GM21515 (cell line): ENCODE data around the gene XPNPEP2.
"Not testable (repeated sequence)": the region's sequence is repeated elsewhere in the genome, so short reads cannot be mapped to it uniquely, and the experiment has no call there.

ENCODE experiments used
- ATAC-seq: cut with Tn5 transposase; IDR thresholded peaks from one replicate; pipeline ENCODE4 v1.9.1; 2021; ENCODE audit not compliant: unreplicated experiment

Gene XPNPEP2

DNA sequence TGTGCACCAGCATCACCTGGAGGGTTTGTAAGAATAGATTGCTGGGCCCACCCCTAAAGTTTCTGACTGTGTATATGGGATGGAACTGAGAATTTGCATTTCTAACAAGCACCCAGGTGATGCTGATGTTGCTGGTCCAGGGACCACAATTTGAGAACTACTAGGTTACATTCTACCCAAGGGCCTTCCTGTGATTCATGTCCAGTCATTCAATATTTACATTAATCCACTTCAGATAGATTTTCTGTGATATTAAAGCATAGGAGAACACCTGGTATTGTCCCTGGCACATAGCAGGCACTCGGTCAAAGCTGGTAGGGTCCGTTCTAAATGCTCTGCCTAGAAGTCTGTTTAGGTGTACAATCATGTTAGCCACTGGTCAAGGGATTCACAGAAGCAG lies 19.5 kb upstream of the XPNPEP2 start:
- no peak for ATAC-seq

DNA sequence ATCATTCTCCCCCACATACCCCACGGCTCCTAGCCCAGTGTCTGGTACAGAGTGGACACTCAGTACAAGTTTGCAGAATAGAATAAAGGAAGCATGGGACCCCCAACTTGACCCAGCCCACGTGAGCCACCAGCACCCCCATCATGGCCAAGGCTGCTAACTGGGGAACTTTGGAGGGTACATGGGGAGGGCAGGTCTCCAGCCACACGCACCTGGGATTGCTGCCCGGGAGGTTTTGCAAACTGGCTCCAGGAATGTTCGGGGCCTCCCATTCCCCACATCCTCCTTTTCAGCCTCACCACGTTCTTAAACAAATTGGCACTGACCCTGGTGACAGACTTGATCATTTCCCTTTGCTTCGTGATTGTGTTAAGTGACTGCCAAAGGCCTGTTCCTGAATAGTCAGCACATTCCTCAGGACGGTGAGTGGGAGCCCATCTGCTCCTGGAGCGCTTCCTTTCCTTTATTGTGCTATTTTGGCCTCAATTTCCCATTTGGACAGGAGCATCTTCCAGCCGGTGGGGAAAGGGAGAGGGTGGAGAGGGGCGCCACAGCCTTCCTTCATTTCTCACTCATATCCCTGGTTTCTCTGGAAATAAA lies 18.7 kb upstream of the XPNPEP2 start:
- no peak for ATAC-seq

DNA sequence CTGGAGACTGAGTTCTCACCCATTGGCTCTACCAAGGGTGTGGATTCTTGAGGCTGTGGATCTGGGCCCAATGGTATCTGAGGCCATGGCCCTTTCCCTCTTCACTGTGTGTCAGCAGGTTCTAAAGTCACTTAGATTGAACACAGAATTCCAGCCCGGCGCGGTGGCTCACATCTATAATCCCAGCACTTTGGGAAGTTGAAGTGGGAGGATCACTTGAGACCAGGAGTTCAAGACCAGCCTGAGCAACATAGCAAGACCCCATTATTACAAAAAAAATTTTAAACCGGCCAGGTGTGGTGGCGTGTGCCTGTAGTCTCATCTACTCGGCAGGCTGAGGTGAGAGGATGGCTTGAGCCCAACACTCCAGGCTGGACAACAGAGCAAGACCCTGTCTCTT lies 18.0 kb upstream of the XPNPEP2 start:
- no peak for ATAC-seq

DNA sequence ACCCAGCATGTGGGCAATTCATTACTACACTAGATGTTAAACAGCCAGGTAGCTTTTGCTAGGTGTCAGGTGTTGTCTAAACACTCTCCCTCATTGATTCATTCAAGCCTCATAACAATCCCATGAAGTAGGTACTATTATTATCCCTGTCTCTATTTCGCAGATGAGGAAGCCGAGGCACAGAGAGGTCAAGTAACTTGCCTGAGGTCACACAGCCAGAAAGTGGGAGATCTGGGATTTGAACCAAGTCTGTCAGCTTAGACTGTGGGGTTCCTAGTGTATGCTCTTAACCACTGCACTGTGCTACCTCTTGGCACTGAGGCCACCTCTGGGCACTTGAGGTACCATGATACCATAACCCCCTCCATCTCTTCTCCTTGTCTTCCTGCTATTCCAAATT lies 17.4 kb upstream of the XPNPEP2 start:
- no peak for ATAC-seq

DNA sequence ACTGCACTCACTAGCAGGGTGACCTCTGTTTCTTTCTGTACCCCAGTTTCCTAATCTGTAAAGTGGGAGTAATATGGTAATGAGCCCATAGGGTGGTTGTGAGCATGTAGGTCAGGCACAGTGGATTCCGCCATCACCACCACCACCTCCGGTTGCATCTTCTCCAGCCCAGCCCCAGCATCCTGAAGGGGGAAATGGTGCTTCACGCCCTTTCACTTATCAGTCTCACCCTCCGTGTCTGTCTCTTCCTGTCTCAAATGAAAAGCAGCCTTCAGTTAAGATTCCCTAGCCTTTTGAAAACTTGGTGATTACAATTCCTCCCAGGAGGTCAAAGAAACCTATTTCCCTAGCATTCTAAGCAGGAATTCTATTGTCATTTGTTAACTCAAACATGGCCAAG lies 16.9 kb upstream of the XPNPEP2 start:
- no peak for ATAC-seq

DNA sequence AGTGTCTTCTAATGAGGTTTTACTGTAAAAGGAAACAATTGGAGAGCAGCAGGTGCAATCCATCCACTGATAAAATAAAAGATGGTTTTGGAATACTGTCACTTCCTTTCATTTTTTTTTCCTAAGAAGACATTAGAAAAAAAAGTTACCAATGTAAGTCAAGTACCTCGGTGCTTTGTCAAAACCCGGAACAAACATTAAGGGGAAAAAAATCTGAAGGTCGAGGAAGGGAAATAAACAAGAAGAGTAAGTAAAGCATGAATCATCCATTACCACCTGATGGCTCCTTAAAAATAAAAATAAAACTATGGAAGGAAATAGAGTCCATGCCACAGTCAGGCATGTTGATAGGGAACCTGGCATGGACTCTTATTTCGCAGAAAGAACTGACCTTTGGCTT lies 15.3 kb upstream of the XPNPEP2 start:
- ATAC-seq, result no peak

DNA sequence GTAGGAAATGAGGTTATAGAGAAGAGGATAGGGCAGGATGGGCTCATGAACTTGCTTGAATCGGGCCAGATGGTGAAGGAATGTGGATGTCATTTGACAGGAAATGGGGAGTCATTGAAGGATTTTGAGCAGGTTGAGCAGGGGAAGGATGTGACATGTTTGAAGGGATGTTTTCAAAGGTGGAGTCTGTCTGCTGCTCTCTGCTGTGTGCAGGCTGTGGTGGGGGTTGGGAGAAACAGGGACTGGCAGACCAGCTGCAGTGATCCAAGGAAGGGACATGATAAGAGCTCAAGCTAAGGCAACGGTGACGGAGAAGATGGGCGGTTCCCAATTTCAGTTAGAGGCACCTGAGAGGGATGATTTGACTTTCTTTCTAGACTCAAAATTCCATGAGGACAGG lies 14.0 kb upstream of the XPNPEP2 start:
- ATAC-seq, result no peak

DNA sequence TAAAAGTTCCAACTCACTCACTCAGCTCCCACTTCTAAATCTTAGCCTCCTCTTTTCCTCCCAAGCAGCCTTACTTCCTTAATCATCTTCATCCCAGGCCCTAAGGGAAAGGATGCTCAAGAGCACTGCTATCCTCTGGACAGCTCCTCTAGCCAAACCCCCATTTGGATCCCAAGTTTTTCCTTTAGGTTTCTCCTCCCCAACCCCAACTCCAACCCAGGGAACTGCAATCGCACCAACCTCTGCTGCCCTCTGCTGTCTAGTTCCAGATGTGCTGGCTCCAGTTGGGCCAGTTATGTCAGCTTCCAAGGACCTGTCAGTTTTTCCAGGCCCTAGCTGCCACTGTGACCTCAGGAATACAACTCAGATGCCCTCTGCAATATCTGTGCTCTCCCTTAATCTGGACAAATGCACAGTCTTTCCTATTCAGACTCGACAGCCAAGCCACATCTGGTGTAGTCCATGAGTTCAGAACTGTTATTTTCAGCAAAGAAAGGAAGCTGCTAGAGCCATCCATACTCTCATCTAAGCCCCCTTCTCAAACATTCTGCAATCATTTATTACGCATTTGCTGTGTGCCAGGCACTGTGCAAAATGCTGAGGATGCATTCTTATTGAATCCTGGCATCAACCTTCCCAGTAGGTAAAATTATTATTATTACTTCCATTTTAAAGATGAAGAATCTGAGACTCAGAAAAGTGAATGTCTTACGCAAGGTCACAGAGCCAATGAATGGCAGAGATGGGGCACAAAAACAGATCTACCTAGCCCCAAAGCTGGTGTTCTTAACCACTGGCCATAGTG lies 12.3 kb upstream of the XPNPEP2 start:
- no peak for ATAC-seq

DNA sequence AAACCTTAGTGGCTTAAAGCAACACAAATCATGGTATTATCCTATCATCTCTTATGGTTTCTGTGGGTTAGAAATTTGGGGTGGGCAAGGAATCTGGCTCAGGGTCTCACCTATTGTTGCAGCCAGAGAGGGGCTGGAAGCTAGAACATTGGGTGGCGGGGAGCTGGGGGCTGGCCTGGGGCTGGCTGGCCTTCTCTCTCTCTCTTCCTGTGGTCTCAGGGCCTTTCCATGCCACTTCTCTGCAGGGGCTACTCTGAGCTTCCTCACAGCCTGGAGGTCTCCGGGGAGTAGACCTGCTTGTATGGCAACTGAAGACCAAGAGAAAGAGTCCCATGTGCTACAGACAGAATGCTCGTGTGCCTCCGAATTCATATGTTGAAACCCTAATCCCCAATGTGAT lies 10.7 kb upstream of the XPNPEP2 start:
- ATAC-seq, result no peak

DNA sequence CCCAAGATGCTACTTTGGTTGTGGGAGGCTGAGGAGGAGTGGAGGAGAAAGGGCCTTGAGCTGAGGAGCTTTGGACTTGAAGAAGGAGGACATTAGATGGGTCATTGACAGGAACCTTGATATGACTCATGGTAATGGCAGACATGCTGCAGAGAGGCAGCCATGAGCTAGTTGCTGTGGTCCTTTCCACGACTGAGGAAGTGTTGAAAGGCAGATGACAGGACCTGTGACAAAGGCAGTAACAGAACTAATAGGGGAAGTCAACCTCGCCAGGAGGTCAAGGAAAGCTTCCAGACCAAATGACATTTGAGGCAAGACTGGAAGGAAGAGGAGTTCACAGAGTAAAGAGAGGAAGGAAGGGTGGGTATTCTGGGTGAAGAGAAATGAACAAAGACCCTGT lies 7.6 kb upstream of the XPNPEP2 start:
- no peak for ATAC-seq

DNA sequence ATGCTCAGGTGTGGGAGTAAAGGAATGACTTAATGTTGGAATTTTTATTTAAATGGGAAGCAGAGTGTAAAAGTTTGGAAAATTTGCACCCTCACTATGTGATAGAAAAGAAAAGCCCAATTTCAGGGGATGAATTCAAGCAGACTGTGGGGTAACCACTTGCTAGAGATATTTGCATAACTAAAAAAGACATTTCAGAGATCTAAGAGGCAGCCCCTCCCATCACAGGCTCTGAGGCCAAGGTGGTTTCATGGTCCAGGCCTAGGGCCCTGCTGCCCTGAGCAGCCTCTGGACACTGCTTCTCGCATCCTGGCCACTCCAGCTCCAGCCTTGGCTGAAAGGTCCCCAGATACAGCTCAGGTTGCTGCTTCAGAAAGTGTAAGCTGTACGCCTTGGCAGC lies 5.9 kb upstream of the XPNPEP2 start:
- no peak for ATAC-seq

DNA sequence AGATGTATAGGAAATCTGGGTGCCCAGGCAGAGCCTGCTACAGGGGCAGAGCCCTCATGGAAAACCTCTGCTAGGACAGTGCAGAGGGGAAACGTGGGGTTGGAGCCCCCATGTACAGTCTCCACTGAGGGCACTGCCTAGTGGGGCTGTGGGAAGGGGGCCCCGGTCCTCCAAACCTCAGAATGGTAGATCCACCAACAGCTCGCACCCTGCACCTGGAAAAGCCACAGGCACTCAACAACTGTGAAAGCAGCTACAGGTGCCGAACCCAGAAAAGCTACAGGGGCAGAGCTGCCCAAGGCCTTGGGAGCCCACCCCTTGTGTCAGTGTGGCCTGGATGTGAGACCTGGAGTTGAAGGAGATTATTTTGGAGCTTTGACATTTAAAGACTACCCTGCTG lies 5.4 kb upstream of the XPNPEP2 start:
- no peak for ATAC-seq

DNA sequence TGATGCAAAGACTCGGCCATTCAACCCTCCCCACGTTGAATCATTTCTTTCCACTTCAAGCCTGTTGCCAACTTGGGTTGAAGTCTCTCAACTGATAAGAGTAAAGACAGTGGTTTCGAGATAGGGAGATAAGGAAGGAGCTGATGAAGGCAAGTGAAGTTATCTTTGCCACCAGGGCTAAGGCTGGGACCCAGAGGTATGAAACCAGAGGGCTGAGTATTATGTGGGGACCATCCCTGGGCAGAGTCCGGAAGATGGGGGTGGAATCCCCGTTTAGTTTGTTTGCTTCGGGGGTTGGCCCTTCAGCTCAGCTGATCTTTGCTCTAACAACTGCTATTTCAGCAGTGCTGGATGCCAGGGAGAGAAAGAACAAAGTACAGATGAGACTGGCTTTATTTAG lies 2.3 kb upstream of the XPNPEP2 start:
- no peak for ATAC-seq

DNA sequence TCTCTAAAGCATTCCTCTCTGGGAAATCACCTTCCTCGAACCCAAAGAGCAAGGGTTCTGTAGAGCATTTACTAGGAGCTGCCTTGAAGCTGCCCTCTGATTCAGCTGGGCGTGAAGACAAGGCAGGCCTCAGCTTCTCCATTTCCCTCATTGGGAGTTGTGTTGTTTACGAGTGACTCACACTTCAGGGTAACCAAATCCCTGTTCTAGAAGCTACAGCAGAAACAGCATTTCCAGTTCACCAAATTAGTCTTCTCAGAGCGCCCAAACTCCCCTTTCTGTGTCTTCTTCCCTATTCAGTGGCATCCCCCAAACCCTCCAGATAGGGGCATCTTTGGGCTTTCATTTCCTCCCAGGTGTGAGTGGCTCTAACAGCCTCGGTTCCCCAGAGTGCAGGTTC lies 863 bp upstream of the XPNPEP2 start:
- ATAC-seq, result no peak

DNA sequence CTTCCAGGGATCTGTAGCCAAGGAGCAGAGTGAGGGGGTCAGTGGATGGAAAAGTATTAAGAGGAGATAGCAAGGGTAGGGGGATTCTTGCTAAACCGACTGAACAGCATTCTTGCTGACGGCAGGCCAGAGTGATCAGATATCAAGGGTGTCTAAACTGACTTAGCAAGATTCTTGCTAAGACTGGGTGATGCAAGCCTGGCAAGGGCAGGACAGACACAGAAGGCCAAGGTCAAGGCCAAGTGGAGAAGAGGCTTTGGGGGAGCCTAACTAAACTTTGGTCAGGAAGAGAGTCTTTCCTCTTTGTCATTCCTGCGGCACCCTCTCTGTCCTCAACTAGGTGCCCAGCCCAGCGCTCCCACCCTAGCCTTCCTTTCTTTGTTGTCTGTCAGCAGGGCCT lies 799 bp downstream of the XPNPEP2 start:
- ATAC-seq, result no peak

DNA sequence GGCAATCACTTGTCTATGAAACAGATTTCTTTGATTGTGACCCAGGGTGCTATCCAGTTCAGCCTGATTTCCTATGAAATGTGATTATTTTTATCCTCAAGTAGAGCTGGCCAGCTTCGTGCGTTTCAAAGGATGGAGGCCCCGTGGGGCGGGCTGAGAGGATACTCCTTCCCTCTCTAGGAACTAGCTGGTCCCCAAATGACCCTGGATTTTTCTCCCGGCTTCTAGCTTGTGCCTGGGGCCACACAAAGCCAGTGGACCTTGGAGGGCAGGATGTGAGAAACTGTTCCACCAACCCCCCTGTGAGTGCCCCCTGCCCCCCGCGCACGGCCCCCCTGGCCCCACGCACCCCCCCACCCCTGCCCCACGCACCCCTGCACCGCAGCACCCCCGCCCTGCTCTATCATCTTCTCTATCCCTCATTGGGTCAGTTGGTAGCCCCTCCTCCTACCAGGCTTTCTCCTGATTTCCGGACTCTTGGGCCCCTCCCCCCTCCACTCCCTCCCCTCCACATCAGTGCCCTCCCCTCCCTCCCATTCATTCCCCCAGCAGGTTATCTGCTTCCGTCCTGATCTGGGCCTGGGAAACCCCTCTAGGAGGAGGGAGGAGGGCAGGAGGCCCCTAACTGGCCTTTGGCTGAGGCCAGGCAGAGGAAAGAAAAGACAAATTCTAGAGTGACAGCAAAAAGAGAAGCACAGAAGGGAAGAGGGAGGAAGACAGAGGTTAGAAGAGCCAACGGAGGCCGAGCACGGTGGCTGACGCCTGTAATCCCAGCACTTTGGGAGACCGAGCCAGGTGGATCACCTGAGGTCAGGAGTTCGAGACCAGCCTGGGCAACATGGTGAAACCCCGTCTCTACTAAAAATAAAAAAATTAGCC lies 3.3 kb downstream of the XPNPEP2 start:
- ATAC-seq, result no peak

DNA sequence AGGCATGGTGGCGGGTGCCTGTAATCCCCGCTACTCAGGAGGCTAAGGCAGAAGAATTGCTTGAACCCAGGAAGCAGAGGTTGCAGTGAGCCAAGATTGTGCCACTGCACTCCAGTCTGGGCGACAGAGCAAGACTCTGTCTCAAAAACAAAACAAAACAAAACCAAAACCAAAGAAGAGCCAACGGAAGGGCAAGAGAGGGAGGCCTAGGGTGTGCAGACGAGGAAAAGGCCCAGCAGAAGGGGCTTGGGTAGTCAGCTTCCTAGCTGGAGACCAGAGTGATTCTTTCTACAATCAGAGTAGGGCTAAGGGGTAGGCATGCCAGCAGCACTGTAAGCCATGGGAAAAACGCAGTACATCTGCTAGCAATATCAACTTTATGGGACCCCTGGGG lies 4.0 kb downstream of the XPNPEP2 start:
- ATAC-seq, result not testable (repeated sequence)

DNA sequence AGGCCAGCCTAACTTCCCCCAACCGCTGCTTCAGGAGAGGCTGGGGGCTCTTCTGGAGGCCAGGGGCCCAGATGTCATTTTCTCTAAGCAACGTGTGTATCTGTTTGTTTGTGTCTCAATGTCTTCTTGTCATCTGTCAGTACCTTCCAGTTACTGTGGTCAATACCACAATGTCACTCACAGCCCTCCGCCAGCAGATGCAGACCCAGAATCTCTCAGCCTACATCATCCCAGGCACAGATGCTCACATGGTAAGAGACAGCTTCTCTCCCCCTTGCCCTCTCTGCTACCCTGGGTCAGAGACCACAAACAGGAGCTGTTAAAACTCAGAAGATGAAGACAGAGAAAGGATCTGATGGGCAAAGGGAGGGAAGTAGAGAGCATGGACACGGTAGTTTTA lies 5.0 kb downstream of the XPNPEP2 start:
- ATAC-seq, result no peak

DNA sequence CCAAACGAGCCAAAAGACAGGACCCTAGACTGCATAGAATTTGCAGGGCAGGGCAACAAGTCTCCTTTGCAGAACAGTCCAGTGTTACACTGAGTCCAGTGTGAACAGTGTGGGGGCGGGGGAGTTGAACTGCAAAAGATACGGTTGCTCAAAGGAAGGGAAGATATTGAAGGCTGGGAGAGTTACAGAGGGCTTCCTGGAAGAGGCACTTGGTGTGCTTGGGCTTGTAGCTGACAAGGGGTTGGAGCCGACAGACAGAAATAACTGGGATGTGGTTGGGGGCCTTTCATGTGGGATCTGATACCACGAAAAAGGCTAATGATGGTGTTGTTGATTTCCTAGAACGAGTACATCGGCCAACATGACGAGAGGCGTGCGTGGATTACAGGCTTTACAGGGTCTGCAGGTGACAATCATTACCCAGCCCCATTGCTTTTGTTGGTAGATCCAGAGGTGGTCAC lies 6.1 kb downstream of the XPNPEP2 start:
- ATAC-seq, result no peak

DNA sequence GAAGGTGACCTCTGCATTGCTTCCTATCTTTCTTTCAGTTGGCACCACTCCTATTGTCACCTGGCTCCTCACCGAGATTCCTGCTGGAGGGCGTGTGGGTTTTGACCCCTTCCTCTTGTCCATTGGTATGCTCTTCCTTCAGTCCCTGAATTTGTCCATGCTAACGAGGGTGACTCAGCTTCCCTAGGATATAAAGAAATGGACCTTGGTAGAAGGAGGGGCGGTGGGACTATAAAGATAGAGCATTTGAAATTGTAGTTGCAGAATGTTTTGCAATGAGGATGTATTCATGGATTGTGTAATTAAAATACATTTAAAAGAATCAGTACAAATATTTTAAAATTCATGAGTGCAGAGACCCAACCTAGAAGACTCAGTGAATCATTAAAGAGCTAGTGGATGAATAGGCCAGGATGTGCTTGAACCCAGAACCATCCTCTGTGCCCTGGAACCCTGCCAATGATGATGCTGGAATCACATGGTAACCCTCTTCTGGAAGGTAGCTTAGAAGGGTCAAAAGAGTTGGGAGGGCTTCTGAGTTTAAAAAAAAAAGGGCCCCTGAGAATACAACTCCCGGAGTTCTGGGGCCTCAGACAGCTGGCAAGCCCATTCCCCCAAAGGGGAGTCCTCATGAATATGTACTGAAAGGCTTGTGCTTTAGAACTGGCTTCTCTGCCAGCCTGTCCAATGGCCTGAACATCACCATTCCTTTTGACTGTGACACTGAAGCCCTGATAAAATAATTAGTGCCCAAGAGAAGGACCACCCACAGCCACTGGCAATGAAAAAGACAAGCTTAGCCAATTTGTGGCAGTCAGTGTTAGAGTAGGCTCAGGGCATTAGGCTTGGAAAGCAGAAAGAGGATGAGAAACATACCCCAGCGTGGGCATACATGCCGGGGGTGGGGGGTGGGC lies 8.0 kb downstream of the XPNPEP2 start:
- ATAC-seq, result no peak

DNA sequence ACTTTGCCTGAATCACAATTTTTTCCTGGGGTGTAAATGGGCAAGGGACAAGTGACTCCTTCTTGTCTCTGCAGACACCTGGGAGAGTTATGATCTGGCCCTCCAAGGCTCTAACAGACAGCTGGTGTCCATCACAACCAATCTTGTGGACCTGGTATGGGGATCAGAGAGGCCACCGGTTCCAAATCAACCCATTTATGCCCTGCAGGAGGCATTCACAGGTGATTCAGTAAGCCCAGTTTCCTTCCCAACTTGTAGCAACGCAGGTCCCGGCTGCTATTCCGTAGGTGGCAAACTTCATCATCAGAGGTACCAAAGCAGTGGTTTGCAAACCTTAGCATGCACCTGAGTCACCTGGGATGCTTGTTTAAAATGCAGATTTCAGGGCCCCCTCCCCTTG lies 8.8 kb downstream of the XPNPEP2 start:
- no peak for ATAC-seq
